ENCODE data around the gene RPS2.

GRCh38 chr16:1958715-1959268, 5.8 kb downstream of the RPS2 start:
- no peak for TF ChIP-seq EP300 (IDR thresholded peaks at IDR 0.05; ENCODE audit: borderline replicate concordance)
- no peak for TF ChIP-seq TEAD4 (IDR thresholded peaks at IDR 0.05)
- no peak for TF ChIP-seq TAF1 (IDR thresholded peaks at IDR 0.05; ENCODE audit: low read depth)
- TF ChIP-seq RAD21 (IDR thresholded peaks at IDR 0.05; ENCODE audit: low read depth) = no peak
- no peak for TF ChIP-seq MAX (IDR thresholded peaks at IDR 0.05)
- no peak for TF ChIP-seq CEBPB (IDR thresholded peaks at IDR 0.05)
- no peak for TF ChIP-seq YY1 (IDR thresholded peaks at IDR 0.05; ENCODE audit: low read depth)
- no peak for TF ChIP-seq NFIC (IDR thresholded peaks at IDR 0.05)
- TF ChIP-seq EGR1 (IDR thresholded peaks at IDR 0.05) = no peak
- TF ChIP-seq TCF12 (IDR thresholded peaks at IDR 0.05; ENCODE audit: low read depth) = no peak
